GM12865 (cell line): ENCODE measurements around the gene PELI2.

ENCODE experiments used
- DNase-seq: peaks from one replicate; pipeline ENCODE4 v3.0.0; 2010; ENCODE audit warnings: low read depth
- H3K4me3 ChIP-seq: 2 replicates; pipeline ENCODE4 v1.5.1; 2011; ENCODE audit warnings: mild to moderate bottlenecking, low read depth, low read length, control low read depth
- TF ChIP-seq, protein P1 (sequence below): IDR thresholded peaks from 2 replicates; pipeline ENCODE4 v1.5.1; 2011; ENCODE audit warnings: low read length, control low read depth, low read depth, inconsistent platforms; ENCODE audit not compliant: insufficient read depth; ENCODE audit errors: missing control alignments

PELI2 gene

GRCh38 chr14:56185992-56186391, 67.8 kb downstream of the PELI2 start:
- no peak overlapping the region for H3K4me3 ChIP-seq
- TF ChIP-seq, protein P1, sequence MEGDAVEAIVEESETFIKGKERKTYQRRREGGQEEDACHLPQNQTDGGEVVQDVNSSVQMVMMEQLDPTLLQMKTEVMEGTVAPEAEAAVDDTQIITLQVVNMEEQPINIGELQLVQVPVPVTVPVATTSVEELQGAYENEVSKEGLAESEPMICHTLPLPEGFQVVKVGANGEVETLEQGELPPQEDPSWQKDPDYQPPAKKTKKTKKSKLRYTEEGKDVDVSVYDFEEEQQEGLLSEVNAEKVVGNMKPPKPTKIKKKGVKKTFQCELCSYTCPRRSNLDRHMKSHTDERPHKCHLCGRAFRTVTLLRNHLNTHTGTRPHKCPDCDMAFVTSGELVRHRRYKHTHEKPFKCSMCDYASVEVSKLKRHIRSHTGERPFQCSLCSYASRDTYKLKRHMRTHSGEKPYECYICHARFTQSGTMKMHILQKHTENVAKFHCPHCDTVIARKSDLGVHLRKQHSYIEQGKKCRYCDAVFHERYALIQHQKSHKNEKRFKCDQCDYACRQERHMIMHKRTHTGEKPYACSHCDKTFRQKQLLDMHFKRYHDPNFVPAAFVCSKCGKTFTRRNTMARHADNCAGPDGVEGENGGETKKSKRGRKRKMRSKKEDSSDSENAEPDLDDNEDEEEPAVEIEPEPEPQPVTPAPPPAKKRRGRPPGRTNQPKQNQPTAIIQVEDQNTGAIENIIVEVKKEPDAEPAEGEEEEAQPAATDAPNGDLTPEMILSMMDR, result no peak
- DNase-seq, result no peak

DNA sequence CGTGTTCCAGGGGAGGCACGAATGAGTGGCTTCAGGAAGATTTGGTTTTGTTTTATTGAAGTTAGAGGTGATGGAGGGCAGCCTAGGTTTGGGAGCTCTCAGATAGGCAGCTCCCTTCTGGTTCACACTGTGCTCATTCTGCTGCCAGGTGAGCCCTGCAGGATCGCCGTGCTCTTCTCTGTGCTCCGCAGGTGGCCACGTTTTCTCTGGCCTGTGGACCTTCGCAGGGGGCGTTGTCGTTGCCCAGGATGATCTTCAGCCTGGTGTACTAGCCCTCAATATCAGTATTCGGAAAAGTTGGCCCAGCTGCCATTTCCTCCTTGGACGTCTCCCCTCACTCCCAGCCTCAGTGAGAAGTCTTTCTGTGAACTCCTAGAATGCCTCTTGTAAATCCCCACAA, 69.5 kb downstream of the PELI2 start:
- no peak overlapping the region for H3K4me3 ChIP-seq
- TF ChIP-seq, protein P1, result no peak
- DNase-seq, result no peak

GRCh38 chr14:56189307-56189706, 71.1 kb downstream of the PELI2 start:
- TF ChIP-seq, protein P1, result no peak
- no peak overlapping the region for H3K4me3 ChIP-seq
- DNase-seq, result no peak

DNA sequence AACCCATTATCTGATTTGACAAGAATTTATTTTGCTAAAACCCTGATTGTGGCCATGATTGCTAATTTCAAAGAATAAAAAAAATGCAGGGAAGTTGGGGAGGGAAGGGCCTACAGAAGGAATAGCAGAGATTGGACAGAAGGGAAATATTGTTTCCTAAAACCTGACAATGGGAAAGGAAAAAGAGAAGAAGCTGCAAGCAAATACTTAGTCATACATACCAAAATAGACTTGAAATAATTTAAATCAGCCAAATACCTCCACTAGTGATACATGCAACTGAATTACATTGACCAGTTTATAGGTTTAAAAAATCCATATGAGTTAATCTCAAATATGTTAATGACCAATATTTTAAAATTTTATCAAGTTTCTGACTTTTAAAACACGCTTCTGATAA, 75.1 kb downstream of the PELI2 start:
- TF ChIP-seq, protein P1, result no peak
- DNase-seq, result no peak

GRCh38 chr14:56194042-56194441, 75.8 kb downstream of the PELI2 start:
- DNase-seq, result no peak
- TF ChIP-seq, protein P1, result no peak
- no peak overlapping the region for H3K4me3 ChIP-seq

More for the DNA sequence above, 75.1 kb downstream of the PELI2 start:
- H3K4me3 ChIP-seq, result no peak overlapping the region

DNA sequence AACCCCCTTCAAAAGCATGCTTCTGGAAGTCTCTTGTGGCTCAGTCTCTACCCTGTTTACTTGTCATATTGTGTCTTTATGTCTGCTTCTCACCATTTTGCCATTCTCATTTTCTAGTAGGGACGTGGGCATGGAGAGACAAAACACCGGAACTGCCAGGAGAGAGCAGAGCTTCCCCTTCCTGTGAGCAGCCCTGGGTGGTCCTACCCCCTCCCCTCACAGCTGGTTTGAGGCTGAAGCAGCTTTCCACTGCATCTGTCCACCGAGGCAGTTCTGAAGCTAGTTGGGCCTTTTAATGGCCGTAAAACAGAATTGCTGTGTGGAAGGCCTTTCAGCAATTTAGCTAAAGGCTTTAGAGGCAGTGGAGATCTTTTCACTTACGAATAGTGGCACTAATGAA, 77.0 kb downstream of the PELI2 start:
- TF ChIP-seq, protein P1, result no peak
- no peak for DNase-seq
- no peak overlapping the region for H3K4me3 ChIP-seq

DNA sequence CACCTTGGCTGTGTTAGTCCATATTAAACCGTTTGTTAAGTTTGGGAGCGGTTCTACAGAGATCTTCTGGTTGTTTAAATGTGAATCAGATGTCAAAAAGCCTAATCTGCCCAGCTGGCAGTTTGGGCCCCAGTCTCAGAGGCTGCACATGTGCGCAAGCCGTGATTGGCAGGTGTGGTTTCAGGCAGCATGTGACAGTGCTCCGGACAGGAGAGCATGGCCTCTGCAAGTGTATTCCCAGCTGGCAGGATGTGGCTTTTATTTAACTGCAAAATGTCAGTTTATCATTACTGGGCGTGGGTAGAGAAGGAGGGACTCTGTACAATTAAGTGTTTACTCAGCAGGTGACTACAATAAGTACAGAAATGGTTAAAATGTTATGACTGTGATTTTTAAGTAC, 77.5 kb downstream of the PELI2 start:
- peak; percentile 33 for DNase-seq
- H3K4me3 ChIP-seq, result no peak overlapping the region
- TF ChIP-seq, protein P1, result no peak
